ENCODE measurements around the gene VEGFB.

The VEGFB gene

DNA sequence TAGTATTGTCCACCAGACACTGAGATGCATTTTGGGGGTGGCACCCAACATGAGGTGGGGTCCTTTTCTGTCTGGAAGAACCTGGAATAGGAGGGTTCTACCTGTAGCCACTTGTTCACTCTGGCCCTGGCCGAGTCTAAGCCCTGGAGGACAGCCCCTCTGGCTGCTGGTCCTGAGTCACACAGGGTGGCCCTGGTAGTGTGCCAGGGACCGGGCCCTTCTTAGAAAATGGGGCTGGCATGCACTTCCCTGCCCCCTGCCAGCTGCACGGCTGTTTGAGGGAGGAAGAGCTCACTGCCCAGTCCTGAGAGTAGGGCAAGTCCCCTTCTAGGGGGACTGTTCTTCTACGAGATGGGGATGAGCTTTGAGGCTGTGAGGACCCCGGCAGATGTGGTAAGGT, 19.1 kb downstream of the VEGFB start:
- 94 to 100% methylated on average over 5 of the region's 5 CpGs for WGBS, 2 experiments (ENCODE audit: insufficient coverage in 2 of 2)

DNA sequence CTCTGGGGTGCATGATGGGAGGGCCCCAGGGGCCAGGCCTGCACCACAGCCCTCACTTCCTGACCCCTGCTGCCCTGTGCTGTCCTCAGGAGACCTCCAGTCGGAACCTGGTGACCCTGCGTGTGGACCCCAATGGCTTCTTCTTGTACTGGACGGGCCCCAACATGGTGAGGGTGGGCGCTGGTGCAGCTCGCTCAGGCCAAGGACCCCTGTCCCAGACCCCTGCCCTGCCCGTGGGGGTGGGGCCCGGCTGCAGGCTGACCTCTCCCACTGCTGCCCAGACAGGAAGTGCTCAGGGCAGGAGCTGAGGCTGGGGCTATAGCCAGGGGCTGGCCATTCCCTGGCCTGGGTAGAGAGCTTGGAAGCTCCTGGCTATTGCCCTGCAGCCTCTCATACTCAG, 19.9 kb downstream of the VEGFB start:
- Histone ChIP-seq H3K4me3 (ENCODE audit: extremely low read depth, insufficient read depth, low read length, poor library complexity, severe bottlenecking) (no peak overlapping the region), H3K4me1 (ENCODE audit: control insufficient read depth, insufficient read depth, low read length, poor library complexity, severe bottlenecking) (peaks cover 21% of the 10 kb centered on the region), H3K9me3 (ENCODE audit: control insufficient read depth, low read length) (no peaks in the 10 kb centered on the region), H3K36me3 (ENCODE audit: control insufficient read depth, insufficient read depth, low read length) (peaks cover 55% of the 10 kb centered on the region), H3K27ac (ENCODE audit: low read depth, low read length, severe bottlenecking) (no peak overlapping the region)
- 95 to 97% methylated on average over 7 of the region's 7 CpGs for WGBS, 2 experiments (ENCODE audit: insufficient coverage in 2 of 2)

More for the DNA sequence above, 19.1 kb downstream of the VEGFB start:
- H3K4me1 ChIP-seq (ENCODE audit: control insufficient read depth, insufficient read depth, low read length, poor library complexity, severe bottlenecking): peaks cover 30% of the 10 kb centered on the region
- H3K4me3 ChIP-seq (ENCODE audit: extremely low read depth, insufficient read depth, low read length, poor library complexity, severe bottlenecking): no peak overlapping the region
- no peaks in the 10 kb centered on the region for H3K9me3 ChIP-seq (ENCODE audit: control insufficient read depth, low read length)
- H3K36me3 ChIP-seq (ENCODE audit: control insufficient read depth, insufficient read depth, low read length): peaks cover 47% of the 10 kb centered on the region
- H3K27ac ChIP-seq (ENCODE audit: low read depth, low read length, severe bottlenecking): no peak overlapping the region

DNA sequence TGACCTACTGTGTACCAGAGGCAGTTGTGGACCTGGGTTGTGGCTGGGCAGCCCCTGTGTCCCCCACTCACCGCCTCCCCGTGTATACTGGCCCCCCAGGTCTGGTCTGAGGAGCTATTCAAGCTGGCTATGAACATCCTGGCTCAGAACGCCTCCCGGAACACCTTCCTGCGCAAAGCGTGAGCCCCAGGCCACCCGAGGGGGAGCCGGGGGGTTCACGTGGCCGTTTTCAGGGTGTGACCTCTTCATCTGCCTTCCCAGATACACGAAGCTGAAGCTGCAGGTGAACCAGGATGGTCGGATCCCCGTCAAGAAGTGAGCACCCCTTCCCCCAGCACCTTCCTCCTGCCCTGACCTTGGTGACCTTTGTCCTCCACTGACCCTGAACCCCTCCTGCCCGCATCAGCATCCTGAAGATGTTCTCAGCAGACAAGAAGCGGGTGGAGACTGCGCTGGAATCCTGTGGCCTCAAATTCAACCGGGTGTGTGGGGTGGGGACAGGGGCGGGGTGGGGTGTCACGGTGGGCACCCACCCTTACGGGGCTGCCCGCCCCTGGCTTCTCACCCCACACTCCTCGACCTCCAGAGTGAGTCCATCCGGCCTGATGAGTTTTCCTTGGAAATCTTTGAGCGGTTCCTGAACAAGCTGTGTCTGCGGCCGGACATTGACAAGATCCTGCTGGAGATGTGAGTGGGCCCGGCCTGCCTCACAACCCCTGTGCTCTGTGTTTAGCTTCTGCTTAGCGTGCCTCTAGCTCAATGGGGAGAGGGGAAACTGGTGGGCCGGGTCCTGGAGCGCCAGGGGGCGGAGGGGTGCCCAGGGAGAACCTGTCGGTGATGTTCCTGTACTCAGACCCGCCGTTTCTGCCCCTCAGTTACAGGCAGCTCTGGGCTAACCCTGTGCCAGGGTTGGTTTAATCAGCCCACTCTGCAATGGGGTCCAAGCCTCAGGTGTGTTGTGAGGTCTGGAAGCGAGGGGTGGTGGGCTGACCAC, 21.0 kb downstream of the VEGFB start:
- Histone ChIP-seq H3K27ac (ENCODE audit: low read depth, low read length, severe bottlenecking) (no peak overlapping the region), H3K4me1 (ENCODE audit: control insufficient read depth, insufficient read depth, low read length, poor library complexity, severe bottlenecking) (peaks cover 15% of the 10 kb centered on the region), H3K4me3 (ENCODE audit: extremely low read depth, insufficient read depth, low read length, poor library complexity, severe bottlenecking) (no peak overlapping the region), H3K9me3 (ENCODE audit: control insufficient read depth, low read length) (no peaks in the 10 kb centered on the region), H3K36me3 (ENCODE audit: control insufficient read depth, insufficient read depth, low read length) (peaks cover 65% of the 10 kb centered on the region)
- WGBS, 2 experiments (ENCODE audit: insufficient coverage in 2 of 2): 94 to 98% methylated on average over 20 to 34 of the region's 35 CpGs

DNA sequence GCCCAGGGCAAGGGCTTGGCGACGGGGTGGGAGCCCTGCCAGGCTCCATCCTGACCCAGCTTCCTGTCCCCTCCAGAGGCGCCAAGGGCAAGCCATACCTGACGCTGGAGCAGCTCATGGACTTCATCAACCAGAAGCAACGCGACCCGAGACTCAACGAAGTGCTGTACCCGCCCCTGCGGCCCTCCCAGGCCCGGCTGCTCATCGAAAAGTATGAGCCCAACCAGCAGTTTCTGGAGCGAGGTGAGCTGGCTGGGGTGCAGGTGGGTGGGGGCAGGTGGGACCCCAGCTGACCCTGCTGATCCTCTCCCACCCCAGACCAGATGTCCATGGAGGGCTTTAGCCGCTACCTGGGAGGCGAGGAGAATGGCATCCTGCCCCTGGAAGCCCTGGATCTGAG, 21.9 kb downstream of the VEGFB start:
- Histone ChIP-seq H3K4me1 (ENCODE audit: control insufficient read depth, insufficient read depth, low read length, poor library complexity, severe bottlenecking) (peaks cover 11% of the 10 kb centered on the region), H3K36me3 (ENCODE audit: control insufficient read depth, insufficient read depth, low read length) (peaks cover 69% of the 10 kb centered on the region), H3K9me3 (ENCODE audit: control insufficient read depth, low read length) (no peaks in the 10 kb centered on the region), H3K27ac (ENCODE audit: low read depth, low read length, severe bottlenecking) (no peak overlapping the region), H3K4me3 (ENCODE audit: extremely low read depth, insufficient read depth, low read length, poor library complexity, severe bottlenecking) (no peak overlapping the region)
- 96 to 98% methylated on average over 12 to 14 of the region's 15 CpGs for WGBS, 2 experiments (ENCODE audit: insufficient coverage in 2 of 2)

DNA sequence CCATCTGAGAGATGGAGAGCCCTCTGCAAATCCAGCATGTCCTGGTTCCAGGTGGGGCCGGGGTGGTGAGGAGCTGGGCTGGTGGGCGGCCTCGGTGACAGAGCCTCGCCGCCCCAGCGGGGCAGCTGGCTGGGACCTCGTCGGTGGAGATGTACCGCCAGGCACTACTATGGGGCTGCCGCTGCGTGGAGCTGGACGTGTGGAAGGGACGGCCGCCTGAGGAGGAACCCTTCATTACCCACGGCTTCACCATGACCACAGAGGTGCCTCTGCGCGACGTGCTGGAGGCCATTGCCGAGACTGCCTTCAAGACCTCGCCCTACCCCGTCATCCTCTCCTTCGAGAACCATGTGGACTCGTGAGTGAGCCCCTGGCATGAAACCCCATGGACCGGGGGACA, 24.0 kb downstream of the VEGFB start:
- Histone ChIP-seq H3K4me1 (ENCODE audit: control insufficient read depth, insufficient read depth, low read length, poor library complexity, severe bottlenecking) (peaks cover 14% of the 10 kb centered on the region), H3K36me3 (ENCODE audit: control insufficient read depth, insufficient read depth, low read length) (peaks cover 85% of the 10 kb centered on the region), H3K4me3 (ENCODE audit: extremely low read depth, insufficient read depth, low read length, poor library complexity, severe bottlenecking) (no peak overlapping the region), H3K27ac (ENCODE audit: low read depth, low read length, severe bottlenecking) (no peak overlapping the region), H3K9me3 (ENCODE audit: control insufficient read depth, low read length) (no peaks in the 10 kb centered on the region)
- 95% methylated on average over 23 to 24 of the region's 24 CpGs for WGBS, 2 experiments (ENCODE audit: insufficient coverage in 2 of 2)

DNA sequence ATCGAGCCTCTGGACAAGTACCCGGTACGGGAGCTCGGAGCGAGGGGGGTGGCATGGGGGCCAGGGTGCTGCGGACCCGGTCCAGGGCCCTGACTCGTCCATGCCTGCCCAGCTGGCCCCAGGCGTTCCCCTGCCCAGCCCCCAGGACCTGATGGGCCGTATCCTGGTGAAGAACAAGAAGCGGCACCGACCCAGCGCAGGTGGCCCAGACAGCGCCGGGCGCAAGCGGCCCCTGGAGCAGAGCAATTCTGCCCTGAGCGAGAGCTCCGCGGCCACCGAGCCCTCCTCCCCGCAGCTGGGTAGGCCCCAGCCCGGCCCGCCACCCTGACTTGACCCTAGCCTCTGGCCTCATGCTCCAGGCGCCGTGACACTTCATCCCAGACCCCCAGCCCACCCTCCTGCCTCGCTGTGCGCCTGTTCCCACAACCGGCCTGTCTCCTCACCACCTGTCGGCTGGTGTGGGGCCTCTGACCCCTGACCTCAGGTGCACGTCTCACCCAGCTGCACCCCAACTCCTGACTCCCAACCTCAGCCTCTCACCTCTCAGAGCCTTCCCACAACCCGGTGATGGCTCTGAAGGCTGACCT, 24.7 kb downstream of the VEGFB start:
- no peaks in the 10 kb centered on the region for H3K9me3 ChIP-seq (ENCODE audit: control insufficient read depth, low read length)
- H3K36me3 ChIP-seq (ENCODE audit: control insufficient read depth, insufficient read depth, low read length): peaks cover 89% of the 10 kb centered on the region
- H3K4me3 ChIP-seq (ENCODE audit: extremely low read depth, insufficient read depth, low read length, poor library complexity, severe bottlenecking): no peak overlapping the region
- no peak overlapping the region for H3K27ac ChIP-seq (ENCODE audit: low read depth, low read length, severe bottlenecking)
- H3K4me1 ChIP-seq (ENCODE audit: control insufficient read depth, insufficient read depth, low read length, poor library complexity, severe bottlenecking): peaks cover 21% of the 10 kb centered on the region
- 94 to 98% methylated on average over 30 to 32 of the region's 32 CpGs for WGBS, 2 experiments (ENCODE audit: insufficient coverage in 2 of 2)

DNA sequence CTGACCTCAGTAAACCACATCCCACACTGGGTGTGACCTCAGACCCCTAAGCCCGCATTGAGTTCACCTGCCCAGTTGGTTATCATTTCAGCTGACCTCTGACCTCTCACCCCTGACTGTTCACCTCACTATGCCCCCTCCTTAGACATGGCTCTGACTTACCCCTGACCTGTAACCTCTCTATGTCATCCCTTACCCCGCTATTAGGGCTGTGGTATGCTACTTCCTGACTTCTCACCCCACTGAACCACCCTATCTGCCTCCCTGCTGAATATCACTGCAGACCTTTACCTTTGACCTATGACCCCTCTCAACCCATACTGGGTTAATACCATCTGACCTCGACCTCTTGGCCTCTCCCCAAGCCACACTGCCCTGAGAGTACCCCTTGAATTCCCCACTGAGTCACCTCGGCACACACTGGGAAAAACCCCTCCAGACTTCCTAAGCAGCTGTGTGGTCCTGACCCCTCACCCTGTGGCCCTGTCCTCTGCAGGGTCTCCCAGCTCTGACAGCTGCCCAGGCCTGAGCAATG, 25.2 kb downstream of the VEGFB start:
- H3K27ac ChIP-seq (ENCODE audit: low read depth, low read length, severe bottlenecking): no peak overlapping the region
- 89 to 91% methylated on average over 3 to 4 of the region's 4 CpGs for WGBS, 2 experiments (ENCODE audit: insufficient coverage in 2 of 2)
- H3K4me3 ChIP-seq (ENCODE audit: extremely low read depth, insufficient read depth, low read length, poor library complexity, severe bottlenecking): no peak overlapping the region
- peaks cover 23% of the 10 kb centered on the region for H3K4me1 ChIP-seq (ENCODE audit: control insufficient read depth, insufficient read depth, low read length, poor library complexity, severe bottlenecking)
- no peaks in the 10 kb centered on the region for H3K9me3 ChIP-seq (ENCODE audit: control insufficient read depth, low read length)
- peaks cover 90% of the 10 kb centered on the region for H3K36me3 ChIP-seq (ENCODE audit: control insufficient read depth, insufficient read depth, low read length)

DNA sequence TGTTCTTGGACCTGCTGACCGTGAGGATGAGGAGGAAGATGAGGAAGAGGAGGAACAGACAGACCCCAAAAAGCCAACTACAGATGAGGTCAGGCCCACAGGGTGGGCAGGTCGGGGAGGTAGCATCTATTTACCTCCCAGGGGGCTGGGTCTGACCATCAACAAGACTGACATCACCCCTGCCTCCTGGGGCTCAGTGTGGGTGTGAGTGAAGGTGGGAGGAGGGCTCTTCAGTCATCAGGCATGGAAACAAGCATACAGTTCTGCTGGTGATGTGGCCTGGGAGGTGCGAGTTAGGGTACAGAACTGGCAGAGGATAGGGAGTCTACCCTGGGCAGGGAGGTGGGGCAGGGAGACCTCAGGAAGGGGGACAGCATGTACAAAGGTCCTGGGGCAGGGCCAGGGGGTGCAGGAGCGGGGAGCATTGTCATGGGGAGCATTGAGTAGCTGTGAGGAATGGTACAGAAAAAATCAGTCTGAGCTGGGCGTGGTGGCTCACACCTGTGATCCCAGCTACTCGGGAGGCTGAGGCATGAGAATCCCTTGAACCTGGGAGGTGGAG, 25.8 kb downstream of the VEGFB start:
- 88 to 98% methylated on average over 4 to 5 of the region's 6 CpGs for WGBS, 2 experiments (ENCODE audit: insufficient coverage in 2 of 2)
- no peak overlapping the region for H3K4me3 ChIP-seq (ENCODE audit: extremely low read depth, insufficient read depth, low read length, poor library complexity, severe bottlenecking)
- peaks cover 23% of the 10 kb centered on the region for H3K4me1 ChIP-seq (ENCODE audit: control insufficient read depth, insufficient read depth, low read length, poor library complexity, severe bottlenecking)
- no peak overlapping the region for H3K27ac ChIP-seq (ENCODE audit: low read depth, low read length, severe bottlenecking)
- H3K9me3 ChIP-seq (ENCODE audit: control insufficient read depth, low read length): no peaks in the 10 kb centered on the region
- peaks cover 89% of the 10 kb centered on the region for H3K36me3 ChIP-seq (ENCODE audit: control insufficient read depth, insufficient read depth, low read length)

DNA sequence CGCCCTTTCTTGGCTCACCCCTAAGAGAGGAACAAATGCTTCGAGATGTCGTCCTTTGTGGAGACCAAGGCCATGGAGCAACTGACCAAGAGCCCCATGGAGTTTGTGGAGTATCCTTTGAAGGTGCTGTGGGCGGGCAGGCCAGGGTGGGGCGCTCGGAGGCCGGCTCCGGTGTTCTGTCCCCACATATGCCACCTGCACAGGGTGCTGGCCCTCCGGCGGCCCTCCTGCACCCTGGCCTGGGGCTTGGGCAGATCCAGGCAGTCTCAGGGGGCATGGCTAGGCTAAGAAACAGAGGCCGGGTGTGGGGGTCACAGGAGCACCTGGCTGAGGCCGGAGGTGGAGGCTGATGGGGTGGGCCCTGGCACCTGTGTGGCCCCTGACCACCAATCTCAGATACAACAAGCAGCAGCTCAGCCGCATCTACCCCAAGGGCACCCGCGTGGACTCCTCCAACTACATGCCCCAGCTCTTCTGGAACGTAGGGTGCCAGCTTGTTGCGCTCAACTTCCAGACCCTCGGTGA, 27.2 kb downstream of the VEGFB start:
- Histone ChIP-seq H3K27ac (ENCODE audit: low read depth, low read length, severe bottlenecking) (no peak overlapping the region), H3K4me3 (ENCODE audit: extremely low read depth, insufficient read depth, low read length, poor library complexity, severe bottlenecking) (no peak overlapping the region), H3K36me3 (ENCODE audit: control insufficient read depth, insufficient read depth, low read length) (peaks cover 89% of the 10 kb centered on the region), H3K9me3 (ENCODE audit: control insufficient read depth, low read length) (no peaks in the 10 kb centered on the region), H3K4me1 (ENCODE audit: control insufficient read depth, insufficient read depth, low read length, poor library complexity, severe bottlenecking) (peaks cover 23% of the 10 kb centered on the region)
- WGBS, 2 experiments (ENCODE audit: insufficient coverage in 2 of 2): 95% methylated on average over 14 to 18 of the region's 18 CpGs

DNA sequence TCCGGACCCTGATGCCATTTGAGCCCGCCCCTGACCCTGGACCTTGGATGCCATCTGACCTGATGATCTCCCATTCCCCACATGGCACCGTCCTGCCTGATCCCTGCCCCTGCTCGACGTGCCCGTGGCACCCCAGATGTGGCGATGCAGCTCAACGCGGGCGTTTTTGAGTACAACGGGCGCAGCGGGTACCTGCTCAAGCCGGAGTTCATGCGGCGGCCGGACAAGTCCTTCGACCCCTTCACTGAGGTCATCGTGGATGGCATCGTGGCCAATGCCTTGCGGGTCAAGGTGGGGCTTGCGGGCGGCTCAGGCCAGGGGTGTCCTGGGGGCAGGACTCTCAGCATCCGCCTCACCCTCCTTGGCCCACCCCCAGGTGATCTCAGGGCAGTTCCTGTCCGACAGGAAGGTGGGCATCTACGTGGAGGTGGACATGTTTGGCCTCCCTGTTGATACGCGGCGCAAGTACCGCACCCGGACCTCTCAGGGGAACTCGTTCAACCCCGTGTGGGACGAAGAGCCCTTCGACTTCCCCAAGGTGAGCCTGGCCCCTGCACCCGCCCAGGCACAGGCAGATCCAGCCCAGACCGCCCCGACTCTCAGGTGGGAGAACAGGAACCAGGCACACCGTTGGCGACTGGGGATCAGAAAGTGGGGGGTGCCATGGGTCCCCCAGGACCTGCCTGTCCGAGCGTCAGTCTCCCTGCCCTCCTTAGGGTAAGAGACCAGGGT, 28.1 kb downstream of the VEGFB start:
- no peaks in the 10 kb centered on the region for H3K9me3 ChIP-seq (ENCODE audit: control insufficient read depth, low read length)
- H3K36me3 ChIP-seq (ENCODE audit: control insufficient read depth, insufficient read depth, low read length): peaks cover 92% of the 10 kb centered on the region
- H3K4me3 ChIP-seq (ENCODE audit: extremely low read depth, insufficient read depth, low read length, poor library complexity, severe bottlenecking): no peak overlapping the region
- peaks cover 28% of the 10 kb centered on the region for H3K4me1 ChIP-seq (ENCODE audit: control insufficient read depth, insufficient read depth, low read length, poor library complexity, severe bottlenecking)
- peak overlapping the region; percentile 83 for H3K27ac ChIP-seq (ENCODE audit: low read depth, low read length, severe bottlenecking)
- 95 to 96% methylated on average over 34 to 41 of the region's 42 CpGs for WGBS, 2 experiments (ENCODE audit: insufficient coverage in 2 of 2)

Data from mesodermal cell (in vitro differentiated cells).